Uterus (tissue), 4 donors: ENCODE measurements around the gene DTX2. TPM values are rescaled to one million over a fixed set of nuclear protein-coding genes. Genes with fewer than 3 reads are reported as not detected.
"Not testable (repeated sequence)": the region's sequence is repeated elsewhere in the genome, so short reads cannot be mapped to it uniquely, and the experiment has no call there.

ENCODE experiments used
- DNase-seq, 2 donors: peaks; one replicate each; pipeline ENCODE4 v3.0.0-alpha.2; 2019 to 2020
- H3K27ac ChIP-seq, 2 donors: fragments of 200-600 bp; sonication (generic); 1 replicate in 1 of 2; 2 replicates in 1 of 2; pipeline ENCODE4 v1.5.1; 2016 to 2018
- H3K27me3 ChIP-seq, 2 donors: fragments of 200-600 bp; sonication (generic); one replicate each; pipeline ENCODE4 v1.5.1; 2018 to 2019; ENCODE audit warnings: control low read depth in 1 of 2
- H3K36me3 ChIP-seq, 2 donors: fragments of 200-600 bp; sonication (generic); one replicate each; pipeline ENCODE4 v1.5.1; 2019; ENCODE audit warnings: control low read depth in 1 of 2
- H3K4me1 ChIP-seq, 2 donors: fragments of 200-600 bp; sonication (generic); one replicate each; pipeline ENCODE4 v1.5.1; 2018 to 2019; ENCODE audit warnings: control low read depth in 1 of 2
- H3K4me3 ChIP-seq, 2 donors: fragments of 200-600 bp; sonication (generic); 1 replicate in 1 of 2; 2 replicates in 1 of 2; pipeline ENCODE4 v1.5.1; 2018 to 2019; ENCODE audit warnings: mild to moderate bottlenecking in 1 of 2
- H3K9me3 ChIP-seq, 2 donors: fragments of 200-600 bp; sonication (generic); one replicate each; pipeline ENCODE4 v1.5.1; 2019; ENCODE audit warnings: control low read depth in 1 of 2
- POLR2A ChIP-seq, 2 donors: fragments of 450-650 bp; IDR thresholded peaks; one replicate each; pipeline ENCODE4 v1.6.1; 2016; ENCODE audit warnings: antibody characterized with exemption in 2 of 2, mild to moderate bottlenecking in 1 of 2, moderate library complexity in 1 of 2
- intact Hi-C: fragments of 100-400 bp; cut with DNase I; formaldehyde crosslinking; loops from one replicate; pipeline ENCODE4 v1.15.1; 2023; ENCODE audit warnings: low total_unique reads
- small RNA-seq: library from RNA; depleted of rRNA; stranded (forward); fragments of <200 nt; gene quantifications from one replicate; pipeline ENCODE3, GENCODE V24; 2016
- total RNA-seq, 4 donors: library from RNA; depleted of rRNA in 3 of 4; stranded (reverse); fragments of >200 nt in 3 of 4; gene quantifications; one replicate each; pipeline versions ENCODE4 v1.1.0 to v1.2.4, GENCODE V29; 2014 to 2023
- TF ChIP-seq, protein P1 (sequence below), 4 experiments: fragments of 200-600 bp in 2 of 4; fragments of 450-650 bp in 2 of 4; sonication (generic) in 2 of 4; IDR thresholded peaks; one replicate each; pipeline ENCODE4 v1.5.1; 2016 to 2019; ENCODE audit warnings: antibody characterized with exemption in 4 of 4, mild to moderate bottlenecking in 2 of 4, moderate library complexity in 1 of 4
- donor health status: DM: yes; HTN: yes; CAD: no.

DTX2 gene
- total RNA-seq, 4 donors from 2014 or later, result 6.9 to 41.5 (median 25.5) TPM

DNA sequence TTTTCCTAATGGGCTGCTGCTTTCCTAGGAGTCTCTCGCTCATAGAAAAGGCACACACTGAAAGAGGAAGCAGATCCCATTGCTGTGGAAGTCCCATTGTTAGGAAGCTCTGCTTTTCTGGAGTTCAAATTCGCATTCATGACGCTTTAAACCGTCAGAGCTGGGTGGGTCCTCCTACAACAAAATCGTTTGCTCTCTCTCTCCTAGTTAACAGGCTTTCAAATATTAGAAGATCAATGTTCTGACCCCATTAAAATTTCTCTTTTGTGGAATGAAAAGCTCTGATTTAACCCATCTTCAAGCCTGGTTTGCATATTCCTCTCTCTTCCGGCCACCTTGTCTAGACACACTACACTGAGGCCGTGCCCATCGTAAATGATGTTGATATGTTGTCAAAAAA, 81.7 kb downstream of the DTX2 start, which contains the start of gene SPDYE16:
SPDYE16 (minus strand) TSS at position 101 of the 400 bp plus-strand sequence. CDS start 1,838 bp downstream, outside the sequence.
- intact Hi-C loops, H3K4me1 ChIP-seq, H3K9me3 ChIP-seq, H3K27me3 ChIP-seq, H3K36me3 ChIP-seq, H3K4me3 ChIP-seq, H3K27ac ChIP-seq, DNase-seq: not testable (repeated sequence)

- H3K27me3 ChIP-seq, H3K36me3 ChIP-seq, H3K9me3 ChIP-seq, intact Hi-C loops, H3K4me1 ChIP-seq: not testable (repeated sequence)
- DNase-seq, result peak; percentile 87 to 89
- Histone ChIP-seq H3K4me3 (peak overlapping the region; percentile 71 to 95), H3K27ac (peak overlapping the region; percentile 82 to 85)
- TF ChIP-seq, protein P1, sequence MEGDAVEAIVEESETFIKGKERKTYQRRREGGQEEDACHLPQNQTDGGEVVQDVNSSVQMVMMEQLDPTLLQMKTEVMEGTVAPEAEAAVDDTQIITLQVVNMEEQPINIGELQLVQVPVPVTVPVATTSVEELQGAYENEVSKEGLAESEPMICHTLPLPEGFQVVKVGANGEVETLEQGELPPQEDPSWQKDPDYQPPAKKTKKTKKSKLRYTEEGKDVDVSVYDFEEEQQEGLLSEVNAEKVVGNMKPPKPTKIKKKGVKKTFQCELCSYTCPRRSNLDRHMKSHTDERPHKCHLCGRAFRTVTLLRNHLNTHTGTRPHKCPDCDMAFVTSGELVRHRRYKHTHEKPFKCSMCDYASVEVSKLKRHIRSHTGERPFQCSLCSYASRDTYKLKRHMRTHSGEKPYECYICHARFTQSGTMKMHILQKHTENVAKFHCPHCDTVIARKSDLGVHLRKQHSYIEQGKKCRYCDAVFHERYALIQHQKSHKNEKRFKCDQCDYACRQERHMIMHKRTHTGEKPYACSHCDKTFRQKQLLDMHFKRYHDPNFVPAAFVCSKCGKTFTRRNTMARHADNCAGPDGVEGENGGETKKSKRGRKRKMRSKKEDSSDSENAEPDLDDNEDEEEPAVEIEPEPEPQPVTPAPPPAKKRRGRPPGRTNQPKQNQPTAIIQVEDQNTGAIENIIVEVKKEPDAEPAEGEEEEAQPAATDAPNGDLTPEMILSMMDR (IDR thresholded peaks at IDR 0.05), result peak in 2 of 4 experiments; percentile 9 to 22
- TF ChIP-seq POLR2A (IDR thresholded peaks at IDR 0.05), result peak; percentile 46 to 58
Observed at GRCh38 chr7:76549025-76549854, 87.7 kb downstream of the DTX2 start.

- Histone ChIP-seq H3K27ac (peak overlapping the region; percentile 82 to 85), H3K4me3 (peak overlapping the region; percentile 71 to 95)
- DNase-seq, H3K9me3 ChIP-seq, H3K27me3 ChIP-seq, H3K4me1 ChIP-seq, intact Hi-C loops, H3K36me3 ChIP-seq: not testable (repeated sequence)
Observed at GRCh38 chr7:76549855-76550248, 88.3 kb downstream of the DTX2 start.

DNA sequence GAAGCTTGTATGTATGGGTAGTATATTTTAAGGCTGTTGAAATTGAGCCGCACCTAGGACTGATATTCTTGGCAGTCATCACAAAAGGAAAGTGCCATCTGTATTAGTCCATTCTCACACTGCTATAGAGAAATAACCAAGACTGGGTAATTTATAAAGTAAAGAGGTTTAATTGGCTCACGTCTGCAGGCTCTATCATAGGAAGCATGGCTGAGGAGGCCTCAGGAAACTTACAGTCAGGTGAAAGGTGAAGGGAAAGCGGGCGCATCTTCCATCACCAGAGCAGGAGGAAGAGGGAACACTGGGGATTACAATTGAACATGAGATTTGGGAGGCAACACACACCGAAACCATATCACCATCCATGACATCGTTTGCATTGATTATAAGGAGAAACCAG, 90.5 kb downstream of the DTX2 start:
- intact Hi-C loops, H3K27me3 ChIP-seq, H3K9me3 ChIP-seq, DNase-seq, H3K27ac ChIP-seq, H3K4me3 ChIP-seq, H3K36me3 ChIP-seq, H3K4me1 ChIP-seq: not testable (repeated sequence)

Small RNA genes within 50 kb of the gene (small RNA-seq; reads per million reads assigned to genes)
- not detected for gene RF00019

Other genes with a start within 250 kb of the DTX2 start
- 1,000 to 10,000 TPM in 1 of 4 donors, 100 to 1,000 TPM in 2, 10 to 100 TPM in 1; 28.8 to 1,391 (median 758) TPM for gene HSPB1, start 159.0 kb upstream of the DTX2 start, total RNA-seq
- 100 to 1,000 TPM in 1 of 4 donors, 10 to 100 TPM in 3; 17.9 to 109 (median 50.4) TPM for gene YWHAG, start 102.7 kb upstream of the DTX2 start, total RNA-seq
- 1 to 10 TPM in 1 of 4 donors, under 1 TPM in 1, not detected in 2; 0.37 to 1.0 TPM for gene SSC4D, start 52.0 kb upstream of the DTX2 start, total RNA-seq
- 1 to 10 TPM in 2 of 4 donors, not detected in 2; 1.9 to 5.9 TPM for gene ZP3, start 36.8 kb upstream of the DTX2 start, total RNA-seq
- 1 to 10 TPM in 3 of 4 donors, not detected in 1; 2.0 to 7.3 (median 2.8) TPM for gene UPK3B, start 48.8 kb downstream of the DTX2 start, total RNA-seq
- gene SPDYE16, start 81.6 kb downstream of the DTX2 start, total RNA-seq, result 1 to 10 TPM in 1 of 4 donors, under 1 TPM in 1, not detected in 2; 0.35 to 3.6 TPM
- 10 to 100 TPM in 2 of 4 donors, 1 to 10 TPM in 2; 5.7 to 15.9 (median 9.7) TPM for gene POMZP3, start 165.6 kb downstream of the DTX2 start, total RNA-seq